ENCODE measurements around the gene COL17A1. TPM values are rescaled to one million over a fixed set of nuclear protein-coding genes. Genes with fewer than 3 reads are reported as not detected.

COL17A1 gene
- total and polyA plus RNA-seq, 3 experiments from 2014 or later = not detected

DNA sequence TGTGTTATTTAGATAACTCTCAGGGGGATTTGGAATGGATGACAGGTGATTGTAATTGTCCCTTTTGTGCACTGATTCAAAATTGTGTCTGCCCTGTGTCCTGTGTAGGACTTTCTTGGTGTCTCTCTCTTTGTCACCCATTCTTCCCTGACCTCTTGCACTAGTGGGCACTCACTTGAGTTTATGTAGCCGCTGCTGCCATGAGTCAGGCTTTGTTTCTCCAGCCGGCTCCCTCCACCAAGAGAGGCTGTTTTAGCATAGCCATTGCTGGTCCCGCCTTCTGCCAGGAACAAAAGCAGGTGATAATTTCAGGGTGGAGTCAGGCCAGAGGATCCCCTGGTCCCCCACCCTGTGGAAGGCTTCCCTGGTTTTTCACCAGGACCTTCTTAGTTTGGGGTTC is 8.4 kb downstream of the COL17A1 start:
- no peaks in the 10 kb centered on the region for H3K9me3 ChIP-seq (ENCODE audit: low read length)
- no peak overlapping the region for H3K27ac ChIP-seq (ENCODE audit: low read depth, low read length)
- no peak overlapping the region for H3K4me3 ChIP-seq (ENCODE audit: low read length)
- ChIA-PET POLR2A (no interaction called here), CTCF (interaction anchor here (1.3 to 1.6 kb wide), 2 partner anchors 187 to 189 kb away, joined by 3 to 4 read pairs; no protein-coding TSS in a partner anchor)
- DNase-seq = no peak
- H3K4me3 Mint-ChIP-seq = no peak overlapping the region
- H3K27ac Mint-ChIP-seq = no peak overlapping the region
- no peaks in the 10 kb centered on the region for H3K36me3 ChIP-seq (ENCODE audit: insufficient read depth, low read length)
- no peaks in the 10 kb centered on the region for H3K36me3 Mint-ChIP-seq
- no peaks in the 10 kb centered on the region for H3K27me3 Mint-ChIP-seq
- H3K9me3 Mint-ChIP-seq = no peaks in the 10 kb centered on the region
- no peaks in the 10 kb centered on the region for H3K27me3 ChIP-seq (ENCODE audit: insufficient read depth, low read length, poor library complexity, severe bottlenecking)
- no peaks in the 10 kb centered on the region for H3K4me1 ChIP-seq (ENCODE audit: insufficient read depth, low read length)
- H3K4me1 Mint-ChIP-seq = no peaks in the 10 kb centered on the region

DNA sequence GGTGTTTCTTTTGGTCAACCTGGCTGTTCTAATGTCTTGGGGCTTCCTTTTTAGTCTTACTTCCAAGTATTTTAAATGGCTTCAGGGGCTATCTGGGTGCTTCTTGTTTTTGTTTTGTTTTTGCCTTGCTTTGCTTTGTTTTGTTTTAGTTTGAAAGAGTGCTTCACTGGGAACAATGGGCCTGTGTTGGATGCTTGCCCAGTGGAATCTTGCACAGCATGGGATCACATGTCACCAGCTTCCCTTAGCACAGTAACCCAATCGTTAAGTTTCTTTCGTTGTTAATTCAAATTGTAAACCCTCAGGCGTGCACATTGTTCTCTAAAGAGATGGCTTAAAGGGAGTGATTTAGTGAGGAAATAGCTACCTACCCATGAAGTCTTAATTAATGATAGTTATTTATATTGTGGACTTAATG is 8.9 kb downstream of the COL17A1 start:
- peaks cover 0 to under 1% (median 0%) of the 10 kb centered on the region in 3 donors for H3K4me1 Mint-ChIP-seq
- H3K27me3 ChIP-seq (ENCODE audit: insufficient read depth, low read length, poor library complexity, severe bottlenecking) = no peaks in the 10 kb centered on the region
- H3K4me3 Mint-ChIP-seq = no peak overlapping the region
- H3K27me3 Mint-ChIP-seq = no peaks in the 10 kb centered on the region
- ChIA-PET POLR2A (no interaction called here), CTCF (no interaction called here)
- H3K4me1 ChIP-seq (ENCODE audit: insufficient read depth, low read length) = no peaks in the 10 kb centered on the region
- H3K27ac ChIP-seq (ENCODE audit: low read depth, low read length) = no peak overlapping the region
- no peak for DNase-seq
- no peaks in the 10 kb centered on the region for H3K9me3 Mint-ChIP-seq
- H3K36me3 ChIP-seq (ENCODE audit: insufficient read depth, low read length) = no peaks in the 10 kb centered on the region
- H3K9me3 ChIP-seq (ENCODE audit: low read length) = no peaks in the 10 kb centered on the region
- no peak overlapping the region for H3K27ac Mint-ChIP-seq
- H3K4me3 ChIP-seq (ENCODE audit: low read length) = no peak overlapping the region
- H3K36me3 Mint-ChIP-seq = no peaks in the 10 kb centered on the region

DNA sequence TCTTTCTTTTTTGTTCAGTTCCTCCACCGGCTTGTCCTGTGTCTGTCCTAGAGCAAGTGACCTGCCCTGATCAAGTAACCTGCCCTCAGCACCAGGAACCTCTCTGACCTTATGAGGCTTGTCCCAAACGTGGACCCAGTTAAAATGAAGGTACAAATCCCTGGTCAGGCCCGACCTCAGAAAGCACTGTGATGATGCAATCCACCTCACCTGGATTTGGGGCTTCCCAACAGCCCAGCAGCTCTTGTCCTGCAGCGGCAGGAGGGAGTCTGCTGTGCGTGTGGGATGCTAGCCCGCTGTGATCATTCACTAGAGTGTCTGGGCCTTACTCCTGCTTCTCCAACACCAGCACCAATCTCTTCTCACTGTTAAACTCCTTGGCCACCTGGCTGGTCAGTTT is 11.2 kb downstream of the COL17A1 start:
- Histone ChIP-seq H3K9me3 (ENCODE audit: low read length) (no peaks in the 10 kb centered on the region), H3K27ac (ENCODE audit: low read depth, low read length) (no peak overlapping the region), H3K4me1 (ENCODE audit: insufficient read depth, low read length) (no peaks in the 10 kb centered on the region), H3K4me3 (ENCODE audit: low read length) (no peak overlapping the region), H3K27me3 (ENCODE audit: insufficient read depth, low read length, poor library complexity, severe bottlenecking) (no peaks in the 10 kb centered on the region), H3K36me3 (ENCODE audit: insufficient read depth, low read length) (no peaks in the 10 kb centered on the region)
- DNase-seq = no peak
- Mint-ChIP-seq H3K27me3 (peaks cover 0 to 2% of the 10 kb centered on the region in 2 donors), H3K4me1 (peaks cover 0 to 2% (median 0%) of the 10 kb centered on the region in 3 donors), H3K9me3 (no peaks in the 10 kb centered on the region), H3K36me3 (no peaks in the 10 kb centered on the region), H3K27ac (no peak overlapping the region), H3K4me3 (no peak overlapping the region)
- POLR2A ChIA-PET = no interaction called here
- CTCF ChIA-PET = no interaction called here

DNA sequence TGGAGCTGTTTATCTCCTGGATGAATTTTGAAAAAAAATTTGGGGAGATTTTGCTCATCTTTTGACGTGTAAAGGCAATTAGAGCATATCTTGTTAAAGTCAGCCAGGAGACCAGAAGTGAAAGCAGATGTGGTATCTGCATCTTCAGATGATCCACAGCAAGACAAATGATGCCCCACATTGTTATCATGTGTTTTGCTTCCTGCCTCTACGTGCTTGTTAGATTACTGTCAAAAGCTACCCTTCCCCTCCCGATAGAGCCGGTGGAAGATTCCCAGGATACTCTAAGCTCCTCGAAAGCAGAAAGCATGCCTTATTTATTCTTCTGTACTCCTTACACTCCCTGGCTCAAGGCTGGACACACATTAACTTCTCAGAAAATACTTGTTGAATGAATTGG is 12.9 kb downstream of the COL17A1 start:
- ChIA-PET POLR2A (no interaction called here), CTCF (interaction anchor here (0.8 kb wide), 1 partner anchor 185 kb away, joined by 3 read pairs; no protein-coding TSS in a partner anchor)
- no peaks in the 10 kb centered on the region for H3K36me3 Mint-ChIP-seq
- H3K9me3 Mint-ChIP-seq = no peaks in the 10 kb centered on the region
- no peaks in the 10 kb centered on the region for H3K9me3 ChIP-seq (ENCODE audit: low read length)
- H3K27me3 ChIP-seq (ENCODE audit: insufficient read depth, low read length, poor library complexity, severe bottlenecking) = no peaks in the 10 kb centered on the region
- no peak for DNase-seq
- H3K4me3 Mint-ChIP-seq = no peak overlapping the region
- H3K36me3 ChIP-seq (ENCODE audit: insufficient read depth, low read length) = no peaks in the 10 kb centered on the region
- peaks cover 0 to 2% of the 10 kb centered on the region in 2 donors for H3K27me3 Mint-ChIP-seq
- H3K4me3 ChIP-seq (ENCODE audit: low read length) = no peak overlapping the region
- H3K4me1 ChIP-seq (ENCODE audit: insufficient read depth, low read length) = no peaks in the 10 kb centered on the region
- H3K27ac Mint-ChIP-seq = peak overlapping the region in 3 of 8 donors; percentile 17 to 43 (median 42)
- no peak overlapping the region for H3K27ac ChIP-seq (ENCODE audit: low read depth, low read length)
- H3K4me1 Mint-ChIP-seq = peaks cover 0 to 2% (median 0%) of the 10 kb centered on the region in 3 donors

DNA sequence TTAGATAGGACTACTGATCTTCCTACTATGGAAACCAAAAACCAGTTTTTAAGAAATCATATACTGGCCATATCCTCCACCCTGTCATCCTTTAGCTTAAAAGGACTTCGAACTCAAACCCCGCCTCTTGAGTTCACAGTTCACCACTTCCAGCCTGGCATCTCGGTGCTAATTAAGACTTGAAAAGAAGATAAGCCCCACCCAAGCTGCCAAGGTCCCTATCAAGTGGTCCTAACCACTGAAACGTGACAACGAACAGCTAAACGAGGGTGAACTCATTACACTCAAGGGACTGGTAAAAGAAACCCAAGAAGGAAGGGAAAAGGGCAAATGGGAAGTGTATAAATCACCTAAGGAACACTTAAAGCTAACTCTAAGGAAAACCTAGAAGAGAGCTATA is 16.1 kb downstream of the COL17A1 start:
- no peaks in the 10 kb centered on the region for H3K27me3 ChIP-seq (ENCODE audit: insufficient read depth, low read length, poor library complexity, severe bottlenecking)
- H3K9me3 Mint-ChIP-seq = no peaks in the 10 kb centered on the region
- H3K27me3 Mint-ChIP-seq = peaks cover 4 to 8% of the 10 kb centered on the region in 2 donors
- POLR2A ChIA-PET = no interaction called here
- no peak overlapping the region for H3K4me3 ChIP-seq (ENCODE audit: low read length)
- no peak overlapping the region for H3K4me3 Mint-ChIP-seq
- H3K27ac Mint-ChIP-seq = no peak overlapping the region
- H3K4me1 ChIP-seq (ENCODE audit: insufficient read depth, low read length) = no peaks in the 10 kb centered on the region
- no peaks in the 10 kb centered on the region for H3K9me3 ChIP-seq (ENCODE audit: low read length)
- no peaks in the 10 kb centered on the region for H3K36me3 Mint-ChIP-seq
- DNase-seq = no peak
- H3K4me1 Mint-ChIP-seq = peaks cover 0 to 2% (median 0%) of the 10 kb centered on the region in 3 donors
- no peak overlapping the region for H3K27ac ChIP-seq (ENCODE audit: low read depth, low read length)
- H3K36me3 ChIP-seq (ENCODE audit: insufficient read depth, low read length) = no peaks in the 10 kb centered on the region
- CTCF ChIA-PET = interaction anchor here (0.6 to 1.4 kb wide), 3 partner anchors 11 to 642 kb away, joined by 3 read pairs; no protein-coding TSS in a partner anchor

DNA sequence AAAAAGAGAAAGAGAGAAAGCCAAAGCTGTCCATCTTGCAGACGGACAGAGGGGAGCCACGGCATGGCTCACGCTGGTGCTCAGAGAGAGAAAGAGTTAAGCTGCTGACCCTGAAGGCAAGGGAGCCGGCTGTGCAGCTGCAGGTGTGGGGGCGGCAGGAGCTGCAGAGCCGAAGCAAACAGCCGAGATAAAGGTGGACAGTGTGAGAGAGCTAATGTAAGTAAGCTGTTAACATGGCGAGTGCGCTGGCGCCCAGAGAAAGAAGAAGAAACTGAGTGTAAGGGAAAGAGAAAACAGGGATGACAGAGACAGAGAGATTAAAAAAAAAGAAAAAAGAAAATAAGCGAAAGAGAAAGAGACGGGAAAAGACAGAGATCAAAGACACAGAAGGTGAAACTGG is 18.2 kb downstream of the COL17A1 start:
- Mint-ChIP-seq H3K27ac (no peak overlapping the region), H3K27me3 (peaks cover 4 to 17% of the 10 kb centered on the region in 2 donors), H3K9me3 (no peaks in the 10 kb centered on the region), H3K4me3 (no peak overlapping the region), H3K4me1 (peaks cover 0 to 2% (median 0%) of the 10 kb centered on the region in 3 donors), H3K36me3 (no peaks in the 10 kb centered on the region)
- CTCF ChIA-PET = no interaction called here
- Histone ChIP-seq H3K9me3 (ENCODE audit: low read length) (no peaks in the 10 kb centered on the region), H3K27ac (ENCODE audit: low read depth, low read length) (no peak overlapping the region), H3K4me1 (ENCODE audit: insufficient read depth, low read length) (no peaks in the 10 kb centered on the region), H3K4me3 (ENCODE audit: low read length) (no peak overlapping the region), H3K27me3 (ENCODE audit: insufficient read depth, low read length, poor library complexity, severe bottlenecking) (no peaks in the 10 kb centered on the region), H3K36me3 (ENCODE audit: insufficient read depth, low read length) (no peaks in the 10 kb centered on the region)
- POLR2A ChIA-PET = no interaction called here
- DNase-seq = no peak

DNA sequence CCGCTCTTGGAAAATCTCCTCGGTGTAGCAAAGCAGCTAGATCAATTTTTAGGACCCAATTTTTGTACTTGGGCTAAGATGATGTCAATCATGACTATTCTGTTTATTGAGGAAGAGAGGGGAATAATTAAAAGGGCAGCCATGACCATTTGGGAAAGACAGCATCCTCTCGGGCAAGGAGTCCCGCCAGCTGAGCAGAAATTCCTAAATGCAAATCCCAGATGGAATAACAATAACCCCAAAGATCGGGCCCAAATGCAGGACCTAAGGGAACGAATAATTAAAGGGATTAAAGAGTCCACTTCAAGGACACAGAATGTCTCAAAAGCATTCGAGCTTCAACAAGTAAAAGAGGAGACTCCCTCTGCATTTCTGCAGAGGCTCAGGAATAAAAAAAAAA is 18.7 kb downstream of the COL17A1 start:
- Mint-ChIP-seq H3K27me3 (peaks cover 4 to 17% of the 10 kb centered on the region in 2 donors), H3K4me1 (peaks cover 0 to 2% (median 0%) of the 10 kb centered on the region in 3 donors), H3K27ac (no peak overlapping the region), H3K4me3 (no peak overlapping the region), H3K9me3 (no peaks in the 10 kb centered on the region), H3K36me3 (no peaks in the 10 kb centered on the region)
- CTCF ChIA-PET = no interaction called here
- no peak overlapping the region for H3K27ac ChIP-seq (ENCODE audit: low read depth, low read length)
- no peak overlapping the region for H3K4me3 ChIP-seq (ENCODE audit: low read length)
- no peaks in the 10 kb centered on the region for H3K27me3 ChIP-seq (ENCODE audit: insufficient read depth, low read length, poor library complexity, severe bottlenecking)
- H3K4me1 ChIP-seq (ENCODE audit: insufficient read depth, low read length) = no peaks in the 10 kb centered on the region
- POLR2A ChIA-PET = no interaction called here
- H3K36me3 ChIP-seq (ENCODE audit: insufficient read depth, low read length) = no peaks in the 10 kb centered on the region
- no peak for DNase-seq
- H3K9me3 ChIP-seq (ENCODE audit: low read length) = no peaks in the 10 kb centered on the region

DNA sequence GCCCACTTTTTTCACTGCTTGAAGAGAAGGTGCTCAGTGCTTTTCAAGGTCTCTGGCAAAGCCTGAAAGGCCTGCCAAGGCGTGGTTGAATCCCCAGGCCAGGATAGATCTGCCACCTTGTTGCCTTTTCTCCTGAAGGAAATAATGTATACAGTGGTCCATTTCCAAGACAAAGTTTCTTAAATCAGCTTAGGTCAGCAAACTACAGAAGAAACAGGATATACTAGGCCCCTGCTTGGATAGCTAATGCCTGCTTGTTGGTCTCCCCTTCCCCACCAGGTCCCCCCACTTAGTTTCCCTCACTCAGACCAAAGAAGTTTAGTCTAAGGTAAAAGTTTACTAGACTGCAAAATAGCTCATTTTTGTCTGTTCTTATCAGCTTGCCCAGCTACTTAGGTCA is 19.9 kb downstream of the COL17A1 start:
- H3K4me1 Mint-ChIP-seq = no peaks in the 10 kb centered on the region
- no peak overlapping the region for H3K27ac Mint-ChIP-seq
- Histone ChIP-seq H3K36me3 (ENCODE audit: insufficient read depth, low read length) (no peaks in the 10 kb centered on the region), H3K4me1 (ENCODE audit: insufficient read depth, low read length) (no peaks in the 10 kb centered on the region), H3K9me3 (ENCODE audit: low read length) (no peaks in the 10 kb centered on the region), H3K27me3 (ENCODE audit: insufficient read depth, low read length, poor library complexity, severe bottlenecking) (no peaks in the 10 kb centered on the region), H3K27ac (ENCODE audit: low read depth, low read length) (no peak overlapping the region), H3K4me3 (ENCODE audit: low read length) (no peak overlapping the region)
- ChIA-PET CTCF (no interaction called here), POLR2A (no interaction called here)
- DNase-seq = no peak
- peaks cover 2 to 17% of the 10 kb centered on the region in 2 donors for H3K27me3 Mint-ChIP-seq
- no peak overlapping the region for H3K4me3 Mint-ChIP-seq
- no peaks in the 10 kb centered on the region for H3K9me3 Mint-ChIP-seq
- no peaks in the 10 kb centered on the region for H3K36me3 Mint-ChIP-seq

DNA sequence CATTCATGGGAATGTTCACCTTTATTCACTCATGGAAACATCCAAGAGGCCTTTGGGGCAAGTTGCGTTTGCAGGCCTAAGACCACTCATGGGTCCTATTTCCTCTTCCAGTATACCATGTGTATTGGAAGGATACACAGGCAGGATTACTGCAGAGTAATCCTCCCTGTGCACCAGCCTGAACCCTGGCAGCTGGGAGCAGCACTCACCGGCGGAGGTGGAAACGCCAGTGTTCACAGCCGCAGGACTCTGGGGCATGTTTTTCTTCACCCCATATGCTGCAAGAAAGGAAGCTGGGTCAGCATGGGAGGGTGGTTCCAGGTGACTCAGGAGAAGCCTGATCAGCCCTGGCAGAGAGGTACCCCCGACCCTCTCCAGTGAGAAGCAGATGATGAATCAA is 24.5 kb downstream of the COL17A1 start:
- no peaks in the 10 kb centered on the region for H3K36me3 Mint-ChIP-seq
- DNase-seq = no peak
- H3K9me3 Mint-ChIP-seq = no peaks in the 10 kb centered on the region
- H3K27ac Mint-ChIP-seq = no peak overlapping the region
- H3K4me1 Mint-ChIP-seq = no peaks in the 10 kb centered on the region
- Histone ChIP-seq H3K27ac (ENCODE audit: low read depth, low read length) (no peak overlapping the region), H3K9me3 (ENCODE audit: low read length) (no peaks in the 10 kb centered on the region), H3K4me1 (ENCODE audit: insufficient read depth, low read length) (no peaks in the 10 kb centered on the region), H3K4me3 (ENCODE audit: low read length) (no peak overlapping the region), H3K36me3 (ENCODE audit: insufficient read depth, low read length) (no peaks in the 10 kb centered on the region), H3K27me3 (ENCODE audit: insufficient read depth, low read length, poor library complexity, severe bottlenecking) (no peaks in the 10 kb centered on the region)
- ChIA-PET POLR2A (no interaction called here), CTCF (interaction anchor here (1.8 kb wide), 1 partner anchor 20 kb away, joined by 3 read pairs; no protein-coding TSS in a partner anchor)
- H3K4me3 Mint-ChIP-seq = no peak overlapping the region
- H3K27me3 Mint-ChIP-seq = peaks cover 2 to 17% of the 10 kb centered on the region in 2 donors

Data from CD8-positive, alpha-beta memory T cell (primary cell).